HepG2 (cell line): Measurements from ENCODE around the gene LRRC15. TPM values are rescaled to one million over a fixed set of nuclear protein-coding genes. Genes with fewer than 3 reads are reported as not detected.

Experiments
- ATAC-seq: fragments of 200-7000 bp; cut with Tn5 transposase; 3 replicates; pipeline ENCODE4 v1.9.1; 2020; ENCODE audit warnings: mild to moderate bottlenecking, moderate library complexity
- BruUV-seq: library from RNA; stranded (reverse); fragments of 400-500 nt; replicated peaks from 2 replicates; lab custom pipeline; 2021; lab: Mats Ljungman, UMichigan
- CTCF ChIA-PET: fragments of 300-600 bp; formaldehyde crosslinking; extraction: SDS; loops from one replicate; lab custom pipeline; 2021; ENCODE audit warnings: low total read pairs, inconsistent platforms, low intra/inter-chr PET ratio; lab: Yijun Ruan, JAX
- POLR2A ChIA-PET: fragments of 350-600 bp; sonication (Branson Sonifier 250); formaldehyde crosslinking; loops from one replicate; lab custom pipeline; 2020; ENCODE audit warnings: antibody characterized with exemption, inconsistent platforms; lab: Yijun Ruan, JAX
- DNase-seq: peaks from one replicate; pipeline ENCODE4 v3.0.0-alpha.2; 2015; ENCODE audit warnings: low spot score
- FAIRE-seq: peaks from 3 replicates; lab custom pipeline; 2011; peaks lifted over from hg19 to GRCh38; lab: Jason Lieb, UNC
- H2AFZ ChIP-seq: one replicate; pipeline ENCODE4 v1.6.1; 2011; ENCODE audit warnings: low read length, inconsistent platforms
- H3K27ac ChIP-seq: fragments of 300-600 bp; 3 replicates; pipeline ENCODE4 v1.8.0; 2011; ENCODE audit warnings: mixed run types, mild to moderate bottlenecking, mixed read lengths, low read length, inconsistent platforms; ENCODE audit not compliant: insufficient read depth; ENCODE audit errors: extremely low read length
- H3K27me3 ChIP-seq, 2 experiments: fragments of 200-600 bp in 1 of 2; 2 replicates in 1 of 2; 3 replicates in 1 of 2; pipeline versions ENCODE4 v1.6.0 to v1.8.0; 2011; ENCODE audit warnings: low read length in 2 of 2, mild to moderate bottlenecking in 2 of 2, moderate library complexity in 2 of 2, inconsistent platforms in 1 of 2; ENCODE audit not compliant: insufficient read depth in 2 of 2, control insufficient read depth in 1 of 2
- H3K36me3 ChIP-seq, 2 experiments: fragments of 200-600 bp in 1 of 2; replicated peaks in 1 of 2; 2 replicates in 1 of 2; 3 replicates in 1 of 2; pipeline versions ENCODE4 v1.5.1 to v1.8.0; 2011; ENCODE audit warnings: low read length in 2 of 2, inconsistent platforms in 1 of 2; ENCODE audit not compliant: insufficient read depth in 2 of 2, control insufficient read depth in 1 of 2
- H3K4me1 ChIP-seq: 2 replicates; pipeline ENCODE4 v1.5.1; 2012; ENCODE audit warnings: low read length, inconsistent platforms; ENCODE audit not compliant: insufficient read depth
- H3K4me2 ChIP-seq: 2 replicates; pipeline ENCODE4 v1.6.0; 2011; ENCODE audit warnings: low read depth, low read length, inconsistent platforms
- H3K4me3 ChIP-seq, 3 experiments: fragments of 200-600 bp in 1 of 3; sonication (generic), shearing (Covaris generic) in 1 of 3; replicated peaks in 1 of 3; 2 replicates each; pipeline ENCODE4 v1.5.1; 2011 to 2016; ENCODE audit warnings: low read length in 3 of 3, inconsistent platforms in 2 of 3, low read depth in 2 of 3, mild to moderate bottlenecking in 2 of 3, control low read depth in 1 of 3, mixed read lengths in 1 of 3; ENCODE audit not compliant: insufficient read depth in 1 of 3
- H3K79me2 ChIP-seq: one replicate; pipeline ENCODE4 v1.6.1; 2011; ENCODE audit warnings: low read length, inconsistent platforms; ENCODE audit not compliant: insufficient read depth
- H3K9ac ChIP-seq: 2 replicates; pipeline ENCODE4 v1.6.0; 2011; ENCODE audit warnings: mild to moderate bottlenecking, low read depth, low read length, inconsistent platforms; ENCODE audit not compliant: insufficient read depth
- H3K9me3 ChIP-seq: 2 replicates; pipeline ENCODE4 v1.5.1; 2012; ENCODE audit warnings: mild to moderate bottlenecking, low read length
- H4K20me1 ChIP-seq: 2 replicates; pipeline ENCODE4 v1.6.0; 2011; ENCODE audit warnings: inconsistent platforms, mild to moderate bottlenecking, low read length, moderate library complexity; ENCODE audit not compliant: insufficient read depth
- ARNTL ChIP-seq: sonication (generic); formaldehyde crosslinking; IDR thresholded peaks from 2 replicates; pipeline ENCODE4 v1.4.0; 2020; ENCODE audit warnings: mild to moderate bottlenecking, missing genetic modification reagents
- CCAR2 ChIP-seq: fragments of 200-400 bp; formaldehyde crosslinking; optimal IDR thresholded peaks from 2 replicates; pipeline ENCODE3; 2018; ENCODE audit warnings: low read depth, mild to moderate bottlenecking, low read length, moderate library complexity
- CREB1 ChIP-seq, 2 experiments: fragments of 450-650 bp in 1 of 2; IDR thresholded peaks; 2 replicates each; pipeline ENCODE4 v1.6.1; 2016 to 2017; ENCODE audit warnings: control low read depth in 1 of 2, mild to moderate bottlenecking in 1 of 2, missing compliant biosample characterization in 1 of 2, missing genetic modification characterization in 1 of 2
- HNRNPK ChIP-seq: fragments of 200-400 bp; formaldehyde crosslinking; IDR thresholded peaks from 2 replicates; pipeline ENCODE4 v1.6.1; 2018; ENCODE audit warnings: low read length, low read depth, moderate library complexity, mild to moderate bottlenecking; ENCODE audit not compliant: poor library complexity, severe bottlenecking
- HOXA3 ChIP-seq: sonication (generic); formaldehyde crosslinking; IDR thresholded peaks from 2 replicates; pipeline ENCODE4 v1.5.0; 2020; ENCODE audit warnings: missing genetic modification reagents
- IKZF1 ChIP-seq: fragments of 450-650 bp; IDR thresholded peaks from 2 replicates; pipeline ENCODE4 v1.7.1; 2016
- KMT2A ChIP-seq: sonication (generic); formaldehyde crosslinking; IDR thresholded peaks from 2 replicates; pipeline ENCODE4 v1.4.0; 2020; ENCODE audit warnings: missing genetic modification reagents
- MBD4 ChIP-seq: IDR thresholded peaks from 2 replicates; pipeline ENCODE4 v1.6.1; 2012; ENCODE audit warnings: low read length, inconsistent platforms, borderline replicate concordance
- NFYB ChIP-seq: sonication (generic); formaldehyde crosslinking; IDR thresholded peaks from 2 replicates; pipeline ENCODE4 v1.4.0; 2020; ENCODE audit warnings: missing genetic modification reagents
- RCOR2 ChIP-seq: IDR thresholded peaks from 2 replicates; pipeline ENCODE4 v1.6.1; 2016; ENCODE audit warnings: missing biosample characterization, missing genetic modification reagents
- REST ChIP-seq, 2 experiments: IDR thresholded peaks; 2 replicates each; pipeline ENCODE4 v1.6.1; 2011 to 2012; ENCODE audit warnings: low read length in 2 of 2, borderline replicate concordance in 1 of 2, low read depth in 1 of 2, mild to moderate bottlenecking in 1 of 2, moderate library complexity in 1 of 2
- SSRP1 ChIP-seq: IDR thresholded peaks from 2 replicates; pipeline ENCODE4 v1.6.1; 2016; ENCODE audit warnings: control low read depth
- THYN1 ChIP-seq: sonication (generic); formaldehyde crosslinking; IDR thresholded peaks from 2 replicates; pipeline ENCODE4 v1.8.1; 2023; ENCODE audit warnings: low read depth, mild to moderate bottlenecking, moderate library complexity, missing genetic modification reagents, borderline replicate concordance
- XBP1 ChIP-seq: sonication (generic); formaldehyde crosslinking; IDR thresholded peaks from 2 replicates; pipeline ENCODE4 v1.5.0; 2020; ENCODE audit warnings: missing genetic modification reagents
- ZNF264 ChIP-seq: sonication (generic); formaldehyde crosslinking; IDR thresholded peaks from 2 replicates; pipeline ENCODE4 v1.4.0; 2020; ENCODE audit warnings: missing genetic modification reagents
- ZNF501 ChIP-seq: sonication (generic); formaldehyde crosslinking; IDR thresholded peaks from 2 replicates; pipeline ENCODE4 v1.5.1; 2020; ENCODE audit warnings: mild to moderate bottlenecking, moderate library complexity, missing genetic modification reagents
- ZNF768 ChIP-seq: sonication (generic); formaldehyde crosslinking; IDR thresholded peaks from 2 replicates; pipeline ENCODE4 v1.4.0; 2020; ENCODE audit warnings: missing genetic modification reagents
- WGBS: methylation state at CpG from one replicate; pipeline ENCODE4 v1.1.6; 2017; ENCODE audit warnings: low lambda C conversion rate; 5-methylcytosine and 5-hydroxymethylcytosine counted together
- in situ Hi-C: cut with HindIII; loops from 2 replicates; pipeline ENCODE4 v1.10.0; 2017; ENCODE audit warnings: low pct_unique_long_range_greater_than_20kb; ENCODE audit not compliant: extremely low pct_ligation_motif_present
- intact Hi-C: fragments of 100-400 bp; cut with micrococcal nuclease; formaldehyde crosslinking; loops from one replicate; pipeline ENCODE4 v1.10.0; 2022; ENCODE audit not compliant: unreplicated experiment
- polyA plus RNA-seq, 8 experiments: library from polyadenylated mRNA; depleted of rRNA in 3 of 8; stranded (reverse) in 7 of 8; unstranded in 1 of 8; fragments of >200 nt; fragmentation: Illumina TruSeq in 4 of 8; extraction: Trizol in 4 of 8; gene quantifications; 2 replicates each; pipeline versions ENCODE4 v1.2.1 to v1.2.3, GENCODE V29; 2011 to 2016; ENCODE audit warnings: low read depth in 4 of 8, missing spikeins in 1 of 8, mixed read lengths in 1 of 8; ENCODE audit not compliant: insufficient read depth in 1 of 8
- total RNA-seq, 5 experiments: library from RNA; depleted of rRNA; stranded (reverse); fragments of >200 nt; fragmentation: Illumina TruSeq; extraction: Trizol; gene quantifications; 2 replicates each; pipeline ENCODE4 v1.2.3, GENCODE V29; 2016; ENCODE audit warnings: low read depth in 1 of 5

LRRC15 gene
- total and polyA plus RNA-seq, 2 of the 13 experiments (the other 11 are each of a cell fraction or from before 2014, with no cell fraction given), result not detected

DNA sequence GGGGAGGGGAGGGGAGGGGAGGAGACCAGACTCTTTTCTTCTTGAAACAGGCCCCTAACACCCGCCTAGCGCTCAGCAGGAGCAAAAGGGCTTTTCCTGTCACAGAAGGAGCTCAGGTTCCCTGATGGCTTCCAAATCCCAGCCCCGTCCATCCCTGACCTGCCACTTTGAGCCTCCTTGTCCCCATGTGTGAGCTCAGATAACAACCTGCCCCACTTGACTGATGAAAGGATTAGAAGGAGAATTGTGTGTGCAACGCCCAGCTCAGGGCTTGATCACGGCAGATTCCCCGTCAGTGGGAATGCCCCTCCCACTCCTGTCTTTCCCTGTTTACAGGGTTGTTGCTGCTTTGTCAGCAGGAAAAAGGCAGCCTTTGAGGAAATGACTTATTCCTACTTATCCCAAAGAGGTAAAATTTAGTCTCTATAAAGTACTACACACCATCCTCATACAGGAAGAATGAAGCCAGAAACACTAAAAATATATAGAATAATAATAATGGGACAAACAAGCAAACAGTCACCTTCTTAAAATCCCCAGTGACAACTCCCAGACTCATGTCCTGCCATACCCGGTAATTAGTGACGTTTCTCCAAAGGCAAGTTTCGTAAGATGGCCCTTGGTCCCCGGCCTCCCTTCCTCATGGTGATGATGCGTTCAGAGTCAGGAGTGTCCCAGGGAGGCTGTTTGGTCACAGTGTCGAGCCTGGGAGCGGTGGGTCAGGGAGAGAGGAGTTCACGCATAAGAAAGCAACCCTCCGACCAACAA, 6.1 kb upstream of the LRRC15 start:
- Histone ChIP-seq H2AFZ (no peak overlapping the region), H3K27me3 (peaks cover 4 to 57% of the 10 kb centered on the region in 2 experiments), H3K27ac (no peak overlapping the region), H3K4me3 (no peak overlapping the region), H3K9me3 (no peaks in the 10 kb centered on the region), H3K36me3 (no peaks in the 10 kb centered on the region), H4K20me1 (no peaks in the 10 kb centered on the region), H3K4me1 (no peaks in the 10 kb centered on the region), H3K4me2 (no peak overlapping the region; the same call in 1 of the 2 replicates), H3K9ac (no peak overlapping the region), H3K79me2 (no peaks in the 10 kb centered on the region)
- 15% methylated on average over 12 of the region's 15 CpGs for WGBS
- ChIA-PET CTCF (no interaction called here), POLR2A (no interaction called here)
- ATAC-seq, result no peak
- in situ Hi-C loops (no loop called here), intact Hi-C loops (no loop called here)
- no peak for DNase-seq
- peak; percentile 64 for TF ChIP-seq HNRNPK
- no peak for TF ChIP-seq ARNTL (CRISPR knock-in tag)
- peak; percentile 42; the same call in 1 of the 2 replicates for TF ChIP-seq CREB1 (IDR thresholded peaks at IDR 0.05)
- TF ChIP-seq CREB1 (CRISPR knock-in tag; IDR thresholded peaks at IDR 0.05), result no peak
- FAIRE-seq, result no peak
- BruUV-seq, result no TSS peak

- no peaks in the 10 kb centered on the region for H3K36me3 ChIP-seq
- ATAC-seq (no peak), DNase-seq (no peak), FAIRE-seq (no peak)
- no TSS peak for BruUV-seq
- in situ Hi-C loops, result no loop called here
- intact Hi-C loops, result no loop called here
- H3K9me3 ChIP-seq, result no peaks in the 10 kb centered on the region
- CTCF ChIA-PET, result no interaction called here
- H3K4me1 ChIP-seq, result peaks cover under 1% of the 10 kb centered on the region; the same call in 1 of the 2 replicates
- no peak overlapping the region for H3K27ac ChIP-seq
- H2AFZ ChIP-seq, result no peak overlapping the region
- no peaks in the 10 kb centered on the region for H3K79me2 ChIP-seq
- POLR2A ChIA-PET, result no interaction called here
- H4K20me1 ChIP-seq, result no peaks in the 10 kb centered on the region
- peaks cover 4 to 56% of the 10 kb centered on the region in 2 experiments for H3K27me3 ChIP-seq
- H3K9ac ChIP-seq, result no peak overlapping the region
- 76% methylated on average over 10 of the region's 10 CpGs for WGBS
- H3K4me2 ChIP-seq, result no peak overlapping the region
- H3K4me3 ChIP-seq, result no peak overlapping the region
- TF ChIP-seq REST (IDR thresholded peaks at IDR 0.05; ENCODE audit: borderline replicate concordance in 1 of 2, low read depth in 1 of 2, low read length in 2 of 2) (no peak), ZNF768 (CRISPR knock-in tag) (no peak), NFYB (CRISPR knock-in tag) (no peak), MBD4 (no peak), ZNF264 (no peak), SSRP1 (CRISPR knock-in tag) (no peak), CCAR2 (no peak), HOXA3 (CRISPR knock-in tag) (no peak), RCOR2 (CRISPR knock-in tag) (no peak), XBP1 (CRISPR knock-in tag) (no peak), KMT2A (no peak), ZNF501 (no peak), THYN1 (CRISPR knock-in tag) (no peak), IKZF1 (no peak)
Measured at GRCh38 chr3:194374935-194375334, 5.4 kb upstream of the LRRC15 start.
